IMR-90 (cell line): Measurements from ENCODE around the gene TMF1. TPM values are rescaled to one million over a fixed set of nuclear protein-coding genes. Genes with fewer than 3 reads are reported as not detected.

Experiments used
- ATAC-seq: fragments of 200-7000 bp; cut with Tn5 transposase; 2 replicates; pipeline ENCODE4 v1.9.1; 2020; ENCODE audit warnings: low read depth, mild to moderate bottlenecking, moderate library complexity
- BruUV-seq: library from RNA; stranded (reverse); fragments of 400-500 nt; replicated peaks from 2 replicates; lab custom pipeline; 2021; lab: Mats Ljungman, UMichigan
- CTCF ChIA-PET: fragments of 300-600 bp; formaldehyde crosslinking; extraction: SDS; loops from one replicate; lab custom pipeline; 2021; ENCODE audit warnings: antibody characterized with exemption; lab: Yijun Ruan, JAX
- POLR2A ChIA-PET: fragments of 300-600 bp; sonication (Branson Sonifier 250); formaldehyde crosslinking; loops from one replicate; lab custom pipeline; 2022; ENCODE audit warnings: antibody characterized with exemption; ENCODE audit not compliant: unreplicated experiment; lab: Charles Lee
- DNase-seq: peaks from one replicate; pipeline ENCODE4 v3.0.0; 2013
- H2AFZ ChIP-seq: replicated peaks from 2 replicates; pipeline ENCODE3; 2013; ENCODE audit warnings: low read length, mild to moderate bottlenecking; ENCODE audit not compliant: poor library complexity
- H2AK5ac ChIP-seq: 2 replicates; pipeline ENCODE4 v1.6.1; 2013; ENCODE audit warnings: low read depth, low read length, inconsistent platforms
- H2AK9ac ChIP-seq: replicated peaks from 2 replicates; pipeline ENCODE3; 2013; ENCODE audit warnings: mild to moderate bottlenecking, low read depth, low read length, moderate library complexity; ENCODE audit not compliant: poor library complexity
- H2BK120ac ChIP-seq: 2 replicates; pipeline ENCODE4 v1.6.1; 2013; ENCODE audit warnings: low read depth, low read length, inconsistent platforms
- H2BK15ac ChIP-seq: 3 replicates; pipeline ENCODE4 v1.6.1; 2013; ENCODE audit warnings: low read depth, low read length, inconsistent platforms
- H2BK20ac ChIP-seq: 2 replicates; pipeline ENCODE4 v1.6.1; 2013; ENCODE audit warnings: low read depth, mild to moderate bottlenecking, inconsistent platforms, low read length, moderate library complexity
- H2BK5ac ChIP-seq: 2 replicates; pipeline ENCODE4 v1.6.1; 2013; ENCODE audit warnings: mild to moderate bottlenecking, low read depth, low read length, inconsistent platforms; ENCODE audit not compliant: poor library complexity, severe bottlenecking
- H3K14ac ChIP-seq: replicated peaks from 2 replicates; pipeline ENCODE4 v1.6.1; 2013; ENCODE audit warnings: low read depth, low read length, inconsistent platforms
- H3K18ac ChIP-seq: 2 replicates; pipeline ENCODE4 v1.6.1; 2013; ENCODE audit warnings: low read depth, low read length, control low read depth
- H3K23ac ChIP-seq: 2 replicates; pipeline ENCODE4 v1.6.1; 2013; ENCODE audit warnings: low read depth, low read length, inconsistent platforms
- H3K27ac ChIP-seq: 2 replicates; pipeline ENCODE4 v1.5.1; 2013; ENCODE audit warnings: mild to moderate bottlenecking, control low read depth, low read length; ENCODE audit not compliant: insufficient read depth
- H3K27me3 ChIP-seq: 2 replicates; pipeline ENCODE4 v1.6.1; 2013; ENCODE audit warnings: low read length; ENCODE audit not compliant: control insufficient read depth, insufficient read depth
- H3K36me3 ChIP-seq: 2 replicates; pipeline ENCODE4 v1.6.1; 2013; ENCODE audit warnings: low read length, mixed read lengths; ENCODE audit not compliant: control insufficient read depth, insufficient read depth
- H3K4ac ChIP-seq: 2 replicates; pipeline ENCODE4 v1.6.1; 2013; ENCODE audit warnings: low read depth, low read length, inconsistent platforms
- H3K4me1 ChIP-seq: 2 replicates; pipeline ENCODE4 v1.6.1; 2013; ENCODE audit warnings: low read length, mixed read lengths; ENCODE audit not compliant: control insufficient read depth, insufficient read depth
- H3K4me2 ChIP-seq: 2 replicates; pipeline ENCODE4 v1.6.1; 2013; ENCODE audit warnings: low read depth, mild to moderate bottlenecking, control low read depth, low read length, moderate library complexity
- H3K4me3 ChIP-seq: 2 replicates; pipeline ENCODE4 v1.5.1; 2013; ENCODE audit warnings: low read depth, mild to moderate bottlenecking, control low read depth, low read length, moderate library complexity; ENCODE audit not compliant: insufficient read depth
- H3K56ac ChIP-seq: 2 replicates; pipeline ENCODE4 v1.6.1; 2013; ENCODE audit warnings: low read length, inconsistent platforms; ENCODE audit not compliant: insufficient read depth; ENCODE audit errors: extremely low read depth
- H3K79me1 ChIP-seq, 2 experiments: 2 replicates each; pipeline ENCODE4 v1.6.1; 2013; ENCODE audit warnings: low read length in 2 of 2, inconsistent platforms in 1 of 2, low read depth in 1 of 2
- H3K9ac ChIP-seq: 2 replicates; pipeline ENCODE4 v1.6.1; 2013; ENCODE audit warnings: low read depth, low read length, control low read depth
- H3K9me1 ChIP-seq: 2 replicates; pipeline ENCODE4 v1.6.1; 2013; ENCODE audit warnings: low read length, inconsistent platforms; ENCODE audit not compliant: insufficient read depth
- H3K9me3 ChIP-seq: 2 replicates; pipeline ENCODE4 v1.6.1; 2013; ENCODE audit warnings: low read length; ENCODE audit not compliant: control insufficient read depth, insufficient read depth
- H4K20me1 ChIP-seq: 2 replicates; pipeline ENCODE4 v1.6.1; 2013; ENCODE audit warnings: low read length, inconsistent platforms; ENCODE audit not compliant: insufficient read depth
- H4K5ac ChIP-seq: 2 replicates; pipeline ENCODE4 v1.6.1; 2013; ENCODE audit warnings: mild to moderate bottlenecking, low read depth, low read length, control low read depth
- H4K8ac ChIP-seq, 2 experiments: 2 replicates each; pipeline ENCODE4 v1.6.1; 2013; ENCODE audit warnings: low read depth in 2 of 2, low read length in 2 of 2, control low read depth in 1 of 2, inconsistent platforms in 1 of 2
- H4K91ac ChIP-seq: 2 replicates; pipeline ENCODE4 v1.6.1; 2013; ENCODE audit warnings: low read depth, low read length, inconsistent platforms; ENCODE audit not compliant: insufficient read depth
- CEBPB ChIP-seq: IDR thresholded peaks from 2 replicates; pipeline ENCODE4 v1.6.1; 2012; ENCODE audit warnings: low read depth, low read length, improper control_type of control experiment
- MAFK ChIP-seq: IDR thresholded peaks from 2 replicates; pipeline ENCODE4 v1.6.1; 2012; ENCODE audit warnings: low read depth, low read length, improper control_type of control experiment
- WGBS, 2 experiments: methylation state at CpG; one replicate each; pipeline versions ENCODE4 v1.1.5 to v1.1.7; 2013; ENCODE audit warnings: missing lambda C conversion rate in 2 of 2; ENCODE audit not compliant: insufficient read length in 1 of 2; ENCODE audit errors: extremely low coverage in 2 of 2; 5-methylcytosine and 5-hydroxymethylcytosine counted together
- dilution Hi-C: fragments of 300-500 bp; cut with HindIII; formaldehyde crosslinking; loops from one replicate; pipeline ENCODE4 v1.14.3; 2018; ENCODE audit warnings: low sequenced_read_pairs; ENCODE audit not compliant: unreplicated experiment
- in situ Hi-C: fragments of 300-500 bp; cut with MboI; formaldehyde crosslinking; loops from 3 replicates; pipeline ENCODE4 v1.14.3; 2019; ENCODE audit warnings: low sequenced_read_pairs, inconsistent platforms, mixed read lengths
- intact Hi-C: fragments of 100-400 bp; cut with micrococcal nuclease; formaldehyde crosslinking; loops from 2 replicates; pipeline ENCODE4 v1.10.0; 2022
- polyA plus RNA-seq, 3 experiments: library from polyadenylated mRNA; depleted of rRNA; stranded (reverse); fragments of >200 nt; gene quantifications; 2 replicates each; pipeline ENCODE4 v1.2.3, GENCODE V29; 2012; ENCODE audit warnings: low replicate concordance in 1 of 3
- total RNA-seq: library from RNA; depleted of rRNA; stranded (reverse); fragments of >200 nt; gene quantifications from 2 replicates; pipeline ENCODE4 v1.2.3, GENCODE V29; 2012
- TF ChIP-seq, protein P1 (sequence below): conservative IDR thresholded peaks from 2 replicates; pipeline ENCODE4 v1.5.1; 2012; ENCODE audit warnings: mild to moderate bottlenecking, low read depth, low read length, improper control_type of control experiment

TMF1 gene
- total and polyA plus RNA-seq, 2 of the 4 experiments (the other 2 are of a cell fraction): 12.4 to 39.1 TPM

DNA sequence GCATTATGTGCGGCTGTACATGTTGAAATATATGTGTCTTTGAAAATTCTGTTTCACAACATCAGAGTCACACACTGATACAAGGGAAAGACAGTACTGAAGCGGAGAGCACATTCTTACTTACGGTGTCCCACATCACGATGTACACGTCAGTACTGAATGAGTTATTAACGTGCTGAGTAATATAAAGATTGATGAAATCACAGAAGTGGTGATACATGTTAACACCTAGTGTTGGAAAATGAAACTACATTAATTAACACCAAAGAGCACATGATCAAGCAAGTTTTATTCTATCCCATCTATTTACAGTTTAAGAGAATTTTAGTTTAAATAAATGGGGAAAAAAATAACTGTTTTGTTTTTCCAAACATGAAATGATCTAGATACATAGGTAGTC is 54.2 kb downstream of the TMF1 start:
- 0 out of 2 replicates have a peak, but pooled peaks cover 3% of the 10 kb centered on the region for H4K20me1 ChIP-seq
- in situ Hi-C loops: no loop called here
- H2BK5ac ChIP-seq: no peak overlapping the region
- no peak for ATAC-seq
- no peak overlapping the region for H3K56ac ChIP-seq
- no peak overlapping the region for H3K23ac ChIP-seq
- no peak overlapping the region for H2BK20ac ChIP-seq
- H3K4me1 ChIP-seq: peaks cover 14% of the 10 kb centered on the region
- H2AK5ac ChIP-seq: no peak overlapping the region
- H2BK120ac ChIP-seq: no peak overlapping the region
- DNase-seq: no peak
- no peak overlapping the region for H4K5ac ChIP-seq
- peaks cover 0 to 9% of the 10 kb centered on the region in 2 experiments; a peak in 1 of 4 replicates for H3K79me1 ChIP-seq
- CTCF ChIA-PET: no interaction called here
- H3K4ac ChIP-seq: no peak overlapping the region
- H2BK15ac ChIP-seq: no peak overlapping the region
- no peak overlapping the region for H3K14ac ChIP-seq
- H3K27me3 ChIP-seq: no peaks in the 10 kb centered on the region
- no peak overlapping the region for H3K4me3 ChIP-seq
- no peak overlapping the region for H3K9ac ChIP-seq
- H4K91ac ChIP-seq: no peak overlapping the region
- no peak overlapping the region for H3K18ac ChIP-seq
- POLR2A ChIA-PET: no interaction called here
- no CpG with 5 or more reads among the region's 6 CpGs for WGBS, 2 experiments
- H2AFZ ChIP-seq: no peak overlapping the region
- no peak overlapping the region for H2AK9ac ChIP-seq
- H3K36me3 ChIP-seq: peaks cover 28% of the 10 kb centered on the region
- dilution Hi-C loops: no loop called here
- no peak overlapping the region for H4K8ac ChIP-seq
- TF ChIP-seq CEBPB (no peak), MAFK (no peak)
- TF ChIP-seq, protein P1, sequence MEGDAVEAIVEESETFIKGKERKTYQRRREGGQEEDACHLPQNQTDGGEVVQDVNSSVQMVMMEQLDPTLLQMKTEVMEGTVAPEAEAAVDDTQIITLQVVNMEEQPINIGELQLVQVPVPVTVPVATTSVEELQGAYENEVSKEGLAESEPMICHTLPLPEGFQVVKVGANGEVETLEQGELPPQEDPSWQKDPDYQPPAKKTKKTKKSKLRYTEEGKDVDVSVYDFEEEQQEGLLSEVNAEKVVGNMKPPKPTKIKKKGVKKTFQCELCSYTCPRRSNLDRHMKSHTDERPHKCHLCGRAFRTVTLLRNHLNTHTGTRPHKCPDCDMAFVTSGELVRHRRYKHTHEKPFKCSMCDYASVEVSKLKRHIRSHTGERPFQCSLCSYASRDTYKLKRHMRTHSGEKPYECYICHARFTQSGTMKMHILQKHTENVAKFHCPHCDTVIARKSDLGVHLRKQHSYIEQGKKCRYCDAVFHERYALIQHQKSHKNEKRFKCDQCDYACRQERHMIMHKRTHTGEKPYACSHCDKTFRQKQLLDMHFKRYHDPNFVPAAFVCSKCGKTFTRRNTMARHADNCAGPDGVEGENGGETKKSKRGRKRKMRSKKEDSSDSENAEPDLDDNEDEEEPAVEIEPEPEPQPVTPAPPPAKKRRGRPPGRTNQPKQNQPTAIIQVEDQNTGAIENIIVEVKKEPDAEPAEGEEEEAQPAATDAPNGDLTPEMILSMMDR: no peak
- H3K27ac ChIP-seq: no peak overlapping the region
- H3K4me2 ChIP-seq: no peak overlapping the region
- H3K9me3 ChIP-seq: no peaks in the 10 kb centered on the region
- H3K9me1 ChIP-seq: peaks cover 5% of the 10 kb centered on the region
- BruUV-seq: no TSS peak
- intact Hi-C loops: no loop called here
